Mucosa of gallbladder (tissue), 1 donor: Measurements from ENCODE around the gene BARD1. TPM values are rescaled to one million over a fixed set of nuclear protein-coding genes. Genes with fewer than 3 reads are reported as not detected.
A peak's percentile ranks its signal among the peaks of the same experiment; 100 is the strongest.
"Not testable (repeated sequence)": the region's sequence is repeated elsewhere in the genome, so short reads cannot be mapped to it uniquely, and the experiment has no call there.

ENCODE experiments used
- DNase-seq: peaks from one replicate; pipeline ENCODE4 v3.0.0-alpha.2; 2020; ENCODE audit warnings: low spot score
- total RNA-seq: library from RNA; stranded (reverse); gene quantifications from one replicate; pipeline ENCODE4 v1.2.1, GENCODE V29; 2021
- donor health status: DM: no; HTN: no; CAD: no.

BARD1 gene
- 16.3 TPM for total RNA-seq

DNA sequence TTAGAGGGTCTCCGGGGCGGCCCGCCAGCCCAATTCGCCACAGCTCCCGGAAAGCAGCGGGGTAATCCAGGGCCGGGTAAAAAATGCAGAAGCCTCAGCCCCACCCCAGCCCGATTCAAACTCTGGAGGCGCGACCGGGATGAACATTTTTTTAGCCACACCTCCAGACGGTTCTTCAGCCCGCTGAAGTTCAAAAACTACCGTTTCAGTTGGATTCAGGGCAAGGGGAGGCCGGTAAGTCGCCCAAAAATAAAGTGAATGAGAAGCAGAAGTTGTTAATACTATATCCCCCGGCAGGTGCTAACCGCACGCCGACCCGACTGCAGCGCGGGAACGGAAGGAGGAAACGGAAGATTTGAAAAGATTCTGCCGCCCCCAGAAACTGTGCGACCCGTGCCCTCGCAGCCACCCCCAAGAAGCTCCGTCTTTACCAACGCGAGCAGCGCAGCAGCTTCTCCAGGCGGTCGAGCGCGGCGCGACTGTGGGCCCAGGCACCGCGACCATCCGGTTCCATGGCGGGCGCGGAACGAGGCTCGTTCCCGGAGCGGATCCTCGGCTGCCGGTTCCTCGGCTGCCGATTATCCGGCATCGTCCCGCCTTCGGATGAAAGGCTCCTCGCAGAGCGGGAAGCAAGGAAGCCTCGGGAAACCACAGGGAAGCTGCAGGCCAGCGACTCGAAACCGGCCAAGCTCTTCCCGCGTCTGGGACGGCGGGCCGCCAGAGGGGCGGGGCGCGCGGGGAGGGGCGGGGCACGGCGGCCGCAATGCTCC is at the start of gene BARD1:
BARD1 (minus strand) TSS at position 703 of the 770 bp plus-strand sequence; CDS start at position 589, 114 bp downstream.
- peak; percentile 45 for DNase-seq

DNA sequence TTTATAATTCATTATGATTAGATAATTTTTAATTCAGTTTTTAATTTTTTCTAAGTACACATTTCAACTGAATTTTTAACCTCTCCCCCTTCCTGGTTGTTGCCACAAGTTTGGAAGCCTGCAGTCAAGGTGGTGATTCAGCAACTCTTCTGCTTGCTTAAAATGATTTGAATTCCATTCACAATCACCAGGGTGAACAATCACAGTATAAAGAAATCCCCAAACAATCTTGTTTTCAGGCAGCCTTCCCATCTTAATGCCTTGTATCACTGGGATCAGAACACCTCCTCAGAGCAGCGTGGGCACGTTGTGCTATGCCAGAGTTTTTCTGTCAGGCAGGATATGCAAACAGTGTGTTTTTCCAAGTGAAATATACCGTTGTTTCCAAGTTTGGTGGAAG is 46.7 kb upstream of the BARD1 start:
- DNase-seq: no peak

DNA sequence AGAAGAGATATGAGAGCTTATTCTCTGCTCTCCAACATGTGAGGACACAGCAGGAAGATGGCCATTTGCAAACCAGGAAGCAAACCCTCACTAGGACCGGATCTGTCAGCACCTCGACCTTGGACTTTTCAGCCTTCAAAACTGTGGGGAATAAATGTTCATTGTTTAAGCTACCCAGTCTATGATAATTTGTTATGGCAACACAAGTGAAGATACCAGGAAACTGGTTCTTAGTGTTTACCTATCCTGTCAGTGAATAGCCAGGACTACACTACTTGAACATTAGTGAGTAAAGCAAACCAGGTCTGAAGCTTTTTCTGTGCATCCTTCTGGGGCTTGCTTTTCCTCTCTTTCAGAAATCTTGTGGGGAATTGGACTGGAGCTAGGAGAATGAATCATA is 44.4 kb upstream of the BARD1 start:
- no peak for DNase-seq

DNA sequence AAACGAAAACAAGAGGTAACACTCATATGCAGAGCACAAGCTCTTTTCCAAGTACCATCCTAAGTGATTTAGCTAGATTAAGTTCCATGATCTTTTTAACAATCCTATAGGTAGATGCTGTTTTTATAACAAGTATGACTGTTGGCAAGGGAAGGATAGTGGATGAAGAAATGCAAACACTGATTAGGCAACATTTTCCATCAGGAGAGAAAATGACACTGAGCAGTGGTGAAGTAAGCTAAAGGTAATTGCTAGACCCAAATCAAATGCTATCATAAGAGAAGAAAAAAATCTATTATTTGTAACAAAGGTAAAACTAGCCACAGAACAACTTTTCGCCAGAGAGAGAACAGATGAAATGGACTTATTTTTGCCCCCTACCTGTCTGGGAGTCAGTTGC is 34.3 kb upstream of the BARD1 start:
- no peak for DNase-seq

DNA sequence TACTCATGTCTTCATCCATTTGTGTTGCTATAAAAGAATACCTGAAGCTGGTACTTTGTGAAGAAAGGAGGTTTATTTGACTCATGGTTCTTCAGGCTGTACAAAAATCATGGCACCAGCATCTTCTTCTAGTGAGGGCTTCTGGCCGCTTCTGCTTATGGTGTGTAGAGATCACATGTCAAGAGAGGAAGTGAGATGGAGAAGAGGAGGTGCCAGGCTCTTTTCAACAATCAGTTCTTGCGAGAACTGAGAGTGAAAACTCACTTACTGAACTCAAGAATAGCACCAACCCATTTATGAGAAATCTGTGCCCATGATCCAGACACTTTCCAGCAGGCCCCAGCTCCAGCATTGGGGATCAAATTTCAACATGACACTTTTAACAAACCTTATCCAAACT is 30.0 kb upstream of the BARD1 start:
- DNase-seq: no peak

DNA sequence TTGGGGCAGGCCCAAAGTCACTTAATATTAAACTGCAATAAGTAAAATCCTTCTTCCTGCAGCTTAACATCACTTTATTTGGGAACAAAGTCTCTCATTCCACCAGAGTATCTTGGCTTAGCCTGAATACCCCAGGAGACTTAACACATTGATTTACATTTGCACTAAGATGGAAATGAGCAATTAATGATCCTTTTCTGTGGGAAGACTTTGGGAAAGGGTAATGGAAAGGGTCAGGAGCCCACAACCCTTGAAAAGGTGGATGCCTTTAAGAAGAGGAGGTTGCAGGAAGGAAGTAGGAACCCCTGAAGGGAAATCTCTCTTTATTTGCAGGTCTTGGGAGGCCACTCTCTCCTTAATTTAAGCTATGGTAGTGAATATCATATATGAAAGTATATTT is 28.0 kb upstream of the BARD1 start:
- no peak for DNase-seq

DNA sequence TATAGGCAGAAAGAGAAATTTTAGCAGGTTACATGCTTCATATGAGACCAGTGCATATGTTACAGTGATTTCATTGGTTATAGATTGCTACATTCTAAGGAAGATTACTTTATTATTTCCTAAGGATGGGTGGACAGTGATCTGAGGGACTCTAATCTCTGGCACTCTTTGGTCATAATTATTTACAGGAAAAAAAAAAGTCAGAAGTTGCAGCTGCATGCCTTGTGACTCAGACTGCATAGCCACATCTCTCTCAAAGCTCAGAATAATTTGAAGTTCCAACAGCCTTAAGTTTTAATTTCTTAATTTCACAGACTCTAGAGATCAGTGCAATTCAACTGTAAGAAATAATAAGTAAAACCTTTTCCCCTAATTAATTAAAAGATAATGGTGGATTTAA is 27.1 kb upstream of the BARD1 start:
- no peak for DNase-seq

DNA sequence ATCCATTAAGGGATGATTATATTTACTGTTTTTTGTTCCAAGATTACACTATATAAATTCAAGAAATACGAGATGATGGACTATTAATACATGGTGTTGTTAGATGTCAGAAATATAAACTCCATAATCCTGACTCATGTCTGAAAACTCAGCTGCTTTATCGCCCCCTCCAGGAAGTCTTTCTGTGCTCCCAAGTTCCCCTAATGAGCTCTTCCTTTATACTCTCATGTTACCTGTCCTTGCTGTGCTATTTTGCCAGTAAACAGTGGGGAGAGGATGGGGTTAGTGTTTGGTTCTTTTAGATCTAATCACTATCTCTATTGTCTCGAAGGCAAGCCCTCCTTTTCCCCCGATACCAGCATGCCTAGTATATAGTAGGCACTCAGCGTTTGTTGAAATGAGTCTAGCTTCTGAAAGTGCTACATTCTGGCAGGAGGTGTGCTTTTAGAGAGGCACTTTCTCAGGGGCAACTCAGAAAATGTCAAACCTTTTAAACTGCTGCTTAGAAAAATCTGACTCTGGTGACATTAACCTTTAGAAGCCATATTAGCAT is 21.4 kb upstream of the BARD1 start:
- DNase-seq: no peak

DNA sequence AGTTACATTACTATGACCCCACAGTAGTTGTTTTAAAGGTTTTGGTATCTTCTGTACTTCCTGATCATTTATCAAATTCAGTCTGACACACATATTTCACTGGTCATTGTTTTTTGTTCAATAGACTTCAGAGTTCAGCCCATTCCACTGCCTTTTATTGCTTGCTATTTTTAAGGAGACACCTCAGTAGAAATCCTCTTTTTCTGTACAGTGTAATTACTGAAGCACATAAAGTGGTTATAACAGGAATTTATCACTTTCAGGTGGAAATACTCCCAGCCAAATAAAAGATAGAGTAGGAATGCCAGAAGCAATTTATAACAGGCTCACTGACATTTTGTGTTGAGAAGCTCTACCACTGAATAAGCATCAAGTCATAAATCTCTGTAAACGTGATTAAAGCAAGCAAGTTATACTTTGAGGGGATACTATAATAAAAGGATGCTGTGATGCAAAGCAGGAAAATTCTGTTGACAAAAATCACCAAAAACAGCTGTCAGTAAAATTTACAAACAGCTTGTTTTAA is 6.6 kb upstream of the BARD1 start:
- no peak for DNase-seq

DNA sequence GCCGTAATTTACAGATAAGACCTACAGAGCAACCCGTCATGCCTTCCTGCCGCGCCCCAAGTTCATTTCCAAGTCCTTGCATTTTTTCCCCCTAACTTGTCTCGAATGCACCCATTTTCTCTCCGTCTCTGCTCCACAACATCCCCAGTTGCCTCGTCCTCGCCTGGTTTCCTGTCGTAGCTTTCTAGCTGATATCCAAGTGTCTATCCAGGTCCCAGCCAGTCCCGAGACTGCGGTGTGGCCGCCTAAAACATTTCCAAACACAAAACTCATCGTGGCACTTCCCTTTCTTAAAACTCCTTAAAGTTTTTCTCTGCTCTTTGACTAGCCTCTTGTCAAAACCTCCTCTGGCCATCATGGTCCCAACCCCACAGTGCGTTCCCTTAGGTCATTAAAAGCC is 1.2 kb upstream of the BARD1 start:
- no peak for DNase-seq

DNA sequence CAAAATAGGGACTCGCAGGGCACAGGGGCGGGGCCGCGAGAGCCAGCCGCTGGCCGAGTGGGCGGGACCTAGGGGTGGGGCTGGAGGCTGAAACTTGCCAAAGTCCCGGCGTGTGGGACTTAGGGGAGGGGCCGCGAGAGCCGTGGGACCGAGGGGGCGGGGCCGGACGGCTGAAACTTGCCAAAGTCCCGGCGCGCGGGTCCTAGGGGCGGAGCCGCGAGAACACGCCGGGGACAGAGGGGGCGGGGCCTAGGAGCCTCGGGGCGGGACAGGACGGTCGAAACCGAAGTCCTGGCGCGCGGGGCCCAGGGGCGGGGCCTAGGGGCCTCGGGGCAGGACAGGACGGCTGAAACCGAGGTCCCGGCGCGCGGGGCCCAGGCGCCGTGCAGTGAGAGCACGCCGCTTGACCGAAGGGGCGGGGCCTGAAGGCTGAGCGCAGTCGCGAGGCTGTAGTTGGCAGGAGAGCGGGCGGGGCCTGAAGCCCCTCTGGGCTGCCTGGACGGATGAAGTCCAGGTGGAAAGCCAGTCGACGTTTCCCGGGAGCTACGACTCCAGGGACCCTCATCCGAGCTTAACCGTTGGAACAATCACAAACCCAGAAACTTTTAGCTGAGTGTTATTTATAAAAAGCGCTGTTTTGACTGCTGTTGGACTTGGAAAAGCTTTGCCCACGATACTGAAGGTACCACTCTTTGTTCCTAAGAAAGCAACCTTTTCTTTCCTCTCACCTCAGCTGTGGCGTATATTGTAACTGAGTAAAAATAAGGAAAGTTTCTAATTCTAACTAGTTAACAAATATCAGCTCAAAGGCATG is 475 bp upstream of the BARD1 start:
- DNase-seq: peak; percentile 100

DNA sequence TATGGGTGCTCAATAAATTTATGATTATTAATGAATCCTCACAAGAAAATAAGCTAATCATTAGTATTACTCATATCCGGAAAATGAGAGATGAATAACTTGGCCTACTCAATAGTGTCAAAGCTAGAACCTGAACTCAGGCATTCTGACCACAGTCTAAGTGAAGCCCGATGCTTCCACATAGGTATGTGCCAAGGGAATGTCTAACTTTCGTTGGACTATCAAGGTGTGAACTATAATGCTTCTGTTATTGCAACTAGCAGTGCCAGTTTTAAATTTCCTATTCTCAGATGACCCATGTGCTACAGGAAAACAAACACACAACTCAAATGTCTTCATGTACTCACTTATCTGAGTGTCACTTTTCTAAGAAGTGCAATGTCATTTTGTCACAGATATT is 1.8 kb downstream of the BARD1 start:
- DNase-seq: no peak

DNA sequence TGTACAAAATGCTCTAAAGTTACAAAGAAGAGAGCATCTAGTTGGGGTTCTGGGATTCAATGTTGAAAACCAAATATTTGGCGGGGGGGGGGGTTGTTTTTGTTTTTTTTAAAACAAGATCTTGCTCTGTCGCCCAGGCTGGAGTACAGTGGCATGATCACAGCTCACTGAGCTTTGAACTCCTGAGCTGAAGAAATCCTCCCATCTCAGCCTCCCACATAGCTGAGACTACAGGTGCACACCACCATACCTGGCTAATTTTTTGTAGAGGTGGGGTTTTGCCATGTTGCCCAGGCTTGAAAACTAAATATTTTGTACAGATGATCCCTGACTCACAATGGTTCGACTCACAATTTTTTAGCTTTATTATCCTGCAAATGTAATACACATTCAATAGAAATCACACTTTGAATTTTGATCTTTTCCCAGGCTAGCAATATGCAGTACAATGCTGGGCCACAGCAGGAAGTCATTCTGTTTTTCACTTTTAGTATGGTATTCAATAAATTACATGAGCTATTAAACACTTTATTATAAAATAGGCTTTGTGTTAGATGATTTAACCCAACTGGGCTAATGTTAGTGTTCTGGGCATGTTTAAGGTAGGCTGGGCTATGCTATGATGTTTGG is 7.6 kb downstream of the BARD1 start:
- no peak for DNase-seq

DNA sequence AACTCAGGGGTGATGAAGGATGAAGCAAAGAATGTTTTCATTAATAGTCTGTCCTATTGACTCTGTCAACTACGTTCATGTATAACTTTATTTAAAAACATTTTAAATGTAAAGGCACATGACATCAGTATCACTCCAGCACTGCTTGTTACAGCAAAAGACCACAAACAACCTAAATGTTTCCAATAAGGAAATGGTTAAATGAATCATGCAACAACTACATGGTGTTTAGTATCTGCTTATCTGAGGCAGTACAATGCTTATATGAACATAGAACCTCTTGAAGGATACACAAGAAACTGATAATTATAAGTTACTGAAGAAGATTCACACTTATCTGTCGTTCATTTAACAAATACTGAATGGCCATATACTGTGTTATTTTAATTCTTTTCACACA is 8.4 kb downstream of the BARD1 start:
- no peak for DNase-seq

DNA sequence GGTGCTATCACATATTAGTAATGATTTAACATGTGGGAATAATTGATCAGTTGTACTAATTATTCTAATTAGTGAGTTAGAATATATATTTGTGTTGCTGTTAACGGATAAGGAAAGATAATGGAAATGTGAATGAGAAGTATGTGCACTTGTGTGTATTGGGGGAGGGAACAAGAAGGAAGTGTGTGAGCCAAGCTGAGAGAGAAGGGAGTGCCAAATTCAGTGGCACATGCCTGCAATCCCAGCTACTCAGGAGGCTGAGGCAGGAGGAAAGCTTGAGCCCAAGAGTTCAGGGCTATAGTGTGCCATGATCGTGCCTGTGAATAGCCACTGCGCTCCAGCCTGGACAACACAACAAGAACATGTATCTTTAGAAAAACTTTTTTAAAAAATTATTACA is 9.3 kb downstream of the BARD1 start:
- DNase-seq: no peak

DNA sequence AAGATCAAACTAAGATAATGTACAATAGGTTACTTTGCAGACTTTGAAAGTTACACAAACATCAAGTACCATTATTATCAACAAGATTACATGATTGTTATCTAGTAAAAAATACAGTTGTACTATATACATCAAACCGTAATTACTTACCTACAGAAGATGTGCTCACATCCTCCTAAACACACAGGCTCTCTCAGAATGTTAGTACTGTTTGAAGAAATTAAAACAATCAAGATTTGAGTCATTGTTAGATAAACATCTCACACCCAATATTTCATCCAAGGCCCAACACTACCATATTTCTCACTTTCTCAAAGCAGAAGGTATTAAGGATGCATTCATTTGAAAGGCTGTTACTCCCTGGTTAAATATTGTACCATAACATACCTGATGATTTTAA is 12.6 kb downstream of the BARD1 start:
- DNase-seq: no peak

DNA sequence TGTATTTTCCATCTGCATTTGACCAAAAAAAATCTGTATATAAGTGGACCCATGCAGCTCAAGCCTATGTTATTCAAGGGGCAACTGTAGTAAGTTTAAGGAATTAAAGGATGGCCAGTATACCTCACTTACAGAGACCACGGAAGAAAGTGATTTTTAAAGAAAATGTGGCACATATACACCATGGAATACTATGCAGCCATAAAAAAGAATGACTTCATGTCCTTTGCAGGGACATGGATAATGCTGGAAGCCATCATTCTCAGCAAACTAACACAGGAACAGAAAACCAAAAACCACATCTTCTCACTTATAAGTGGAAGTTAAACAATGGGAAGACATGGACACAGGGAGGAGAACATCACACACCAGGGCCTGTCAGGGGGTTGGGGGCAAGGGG is 26.3 kb downstream of the BARD1 start:
- DNase-seq: not testable (repeated sequence)

DNA sequence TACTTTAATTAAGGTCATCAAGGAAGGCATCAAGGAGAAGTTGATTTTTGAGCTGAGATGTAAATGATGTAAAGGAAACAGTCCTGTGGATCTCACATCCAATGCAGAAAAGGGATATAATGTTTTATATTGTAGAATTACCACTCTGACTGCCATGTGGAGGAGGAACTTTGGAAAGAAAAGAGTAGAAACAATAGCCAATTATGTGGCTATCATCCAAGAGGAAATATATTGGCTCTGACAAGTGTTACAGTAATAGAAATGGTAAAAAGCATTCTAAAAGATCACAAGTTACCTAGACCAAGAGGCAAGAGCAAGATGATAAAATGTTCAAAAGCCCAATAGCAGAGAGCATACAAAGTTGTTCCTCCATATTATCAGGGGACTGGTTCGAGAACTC is 26.8 kb downstream of the BARD1 start:
- DNase-seq: no peak

DNA sequence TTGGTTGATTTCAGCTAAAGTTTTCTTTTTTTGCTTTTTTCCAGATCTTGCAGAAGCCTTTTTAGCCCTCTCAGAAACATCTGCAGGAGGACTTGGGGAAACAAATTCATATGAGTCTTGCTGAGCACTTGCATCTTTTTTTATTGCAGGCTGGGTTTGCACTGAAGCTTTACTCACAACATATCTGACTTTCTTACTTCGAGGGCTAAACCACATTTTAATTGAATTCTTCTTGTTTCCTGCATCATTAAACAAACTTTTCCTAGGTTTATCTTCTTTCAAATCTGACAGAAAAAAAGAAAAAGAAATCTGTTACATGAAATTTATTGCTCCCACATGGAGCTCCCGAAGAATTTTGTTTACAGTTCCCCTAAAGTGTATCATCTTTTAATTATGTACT is 28.3 kb downstream of the BARD1 start:
- no peak for DNase-seq

DNA sequence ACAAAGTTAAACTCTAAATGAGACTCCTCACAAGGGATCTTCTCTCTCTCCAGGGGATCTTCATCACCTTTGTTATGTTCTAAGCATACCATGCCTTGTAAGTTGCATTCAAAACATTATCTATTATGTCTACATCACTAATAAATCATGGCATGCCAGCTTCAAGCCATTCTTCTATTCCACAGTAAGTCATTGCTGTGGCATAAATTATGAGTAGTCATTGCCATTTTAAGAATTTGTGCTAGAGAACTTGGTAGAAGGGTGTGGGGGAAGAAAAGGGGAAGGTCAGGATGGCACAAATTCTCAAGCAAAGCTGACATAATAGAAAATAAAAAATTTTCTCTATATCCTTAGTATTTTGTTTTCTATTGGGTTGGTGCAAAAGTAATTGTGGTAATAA is 33.5 kb downstream of the BARD1 start:
- no peak for DNase-seq

DNA sequence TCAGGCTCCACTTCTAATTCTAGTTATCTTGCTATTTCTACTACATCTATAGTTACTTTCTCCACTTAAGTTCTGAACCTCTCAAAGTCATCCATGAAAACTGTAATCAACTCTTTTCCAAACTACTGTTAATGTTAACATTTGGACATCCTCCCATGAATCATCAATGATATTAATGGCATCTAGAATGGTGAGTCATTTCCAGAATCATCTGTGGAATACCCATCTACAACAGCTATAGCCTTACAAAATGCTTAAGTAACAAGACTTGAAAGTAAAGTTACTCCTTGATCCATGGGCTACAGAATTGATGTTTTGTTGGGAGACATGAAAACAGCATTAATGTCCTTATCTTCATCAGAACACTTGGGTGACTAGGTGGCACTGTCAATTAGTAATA is 35.4 kb downstream of the BARD1 start:
- DNase-seq: no peak

DNA sequence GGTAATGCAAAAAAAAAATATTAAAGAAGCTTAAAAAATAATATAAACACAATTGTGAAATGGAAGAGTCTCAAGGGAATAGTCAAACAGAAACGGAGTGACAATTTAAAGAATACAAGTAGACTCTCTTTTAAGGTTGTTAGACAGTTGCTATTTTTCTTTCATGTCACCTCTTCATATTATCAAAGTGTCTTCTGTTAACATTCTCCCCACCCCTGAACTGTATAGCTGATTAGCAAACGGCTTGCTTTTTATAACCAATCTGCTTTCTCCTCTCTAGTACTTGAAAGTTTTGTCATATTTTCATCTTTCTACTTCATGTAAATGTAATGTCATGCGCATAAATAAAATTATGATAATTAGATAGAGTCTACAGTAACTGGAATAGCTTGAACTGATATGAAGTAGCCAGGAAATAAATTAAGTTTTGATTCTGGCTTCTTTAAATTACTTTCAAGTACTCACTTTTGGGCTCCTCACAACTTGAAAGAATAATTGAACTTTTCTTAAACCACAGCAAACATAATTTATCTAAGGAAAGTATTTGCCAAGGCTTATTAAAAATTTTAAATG is 37.0 kb downstream of the BARD1 start:
- no peak for DNase-seq
